Erythroblast (primary cell): ENCODE measurements around the gene MINDY3.
"Not testable (repeated sequence)": the region's sequence is repeated elsewhere in the genome, so short reads cannot be mapped to it uniquely, and the experiment has no call there.

Experiments
- DNase-seq, 2 experiments: peaks; one replicate each; lab custom pipeline; 2025; lab: John Stamatoyannopoulos, UW
- GATA1 ChIP-seq: IDR thresholded peaks from 2 replicates; pipeline ENCODE4 v1.6.1; 2011; ENCODE audit warnings: low read depth, mild to moderate bottlenecking, control low read depth, low read length, moderate library complexity
- POLR2A ChIP-seq: IDR thresholded peaks from 2 replicates; pipeline ENCODE4 v1.6.1; 2011; ENCODE audit warnings: mild to moderate bottlenecking, low read length

The MINDY3 gene

DNA sequence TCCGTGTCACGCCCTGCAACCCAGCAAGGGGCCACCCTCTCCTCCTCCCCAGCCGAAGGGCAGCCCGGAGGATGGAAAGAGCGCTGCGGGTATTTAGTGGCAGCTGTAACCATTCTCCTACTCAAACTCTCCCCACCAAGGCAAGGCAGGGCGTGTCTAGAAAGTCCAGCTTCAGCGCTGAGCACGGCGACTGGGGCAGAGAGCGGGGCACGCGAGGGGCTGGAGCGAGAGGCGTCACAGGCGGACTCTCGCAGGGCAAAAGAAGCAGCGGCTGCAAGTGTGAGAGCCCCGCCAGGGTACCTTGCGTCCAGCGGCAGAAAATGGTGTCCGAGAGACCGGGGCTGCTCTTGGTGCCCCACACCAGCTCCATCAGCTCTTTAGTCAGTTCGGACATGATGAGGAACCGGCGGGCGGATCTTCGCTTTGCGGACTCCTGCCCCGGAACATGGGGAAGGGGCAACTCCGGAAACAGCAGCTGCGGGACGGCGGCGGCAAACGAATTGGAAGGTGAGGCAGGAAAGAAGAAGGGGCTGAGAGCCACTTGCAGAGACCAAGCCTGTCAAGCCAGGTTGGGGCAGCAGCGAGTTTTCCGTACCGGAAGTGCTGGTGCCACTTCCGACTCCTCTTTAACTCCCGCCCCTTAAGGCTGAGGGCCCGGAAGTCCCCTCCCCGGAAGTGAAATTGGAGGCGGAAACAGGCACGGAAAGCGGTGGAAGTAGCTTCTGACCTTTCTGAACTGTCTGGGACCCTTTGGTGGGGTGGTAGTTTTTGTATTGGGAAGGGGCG is at the start of gene MINDY3:
MINDY3 (minus strand) TSS at position 602 of the 786 bp plus-strand sequence; CDS start at position 394, 208 bp downstream.
- peak; percentile 91 for DNase-seq
- TF ChIP-seq POLR2A: peak; percentile 86
- TF ChIP-seq GATA1: no peak

DNA sequence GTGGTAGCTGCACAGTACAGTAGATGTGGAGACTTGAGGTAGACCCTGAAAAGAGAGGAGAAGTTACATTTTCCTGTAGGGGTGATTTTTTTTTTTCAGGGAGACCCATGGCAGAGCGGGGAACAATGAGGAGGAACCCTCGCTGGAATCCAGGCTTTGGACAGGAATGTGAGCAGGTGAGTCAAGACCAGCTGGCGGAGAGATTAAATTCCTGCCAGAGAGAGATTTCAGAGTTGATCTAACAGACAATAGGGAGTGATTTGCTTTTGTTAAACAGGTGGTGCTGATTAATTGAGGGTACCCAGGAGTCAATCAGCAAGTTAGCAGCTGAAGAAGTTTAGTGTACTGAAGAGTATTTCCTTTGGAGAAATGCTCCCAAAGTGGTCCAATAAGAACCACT is 41.6 kb upstream of the MINDY3 start:
- no peak for TF ChIP-seq POLR2A
- no peak for TF ChIP-seq GATA1

DNA sequence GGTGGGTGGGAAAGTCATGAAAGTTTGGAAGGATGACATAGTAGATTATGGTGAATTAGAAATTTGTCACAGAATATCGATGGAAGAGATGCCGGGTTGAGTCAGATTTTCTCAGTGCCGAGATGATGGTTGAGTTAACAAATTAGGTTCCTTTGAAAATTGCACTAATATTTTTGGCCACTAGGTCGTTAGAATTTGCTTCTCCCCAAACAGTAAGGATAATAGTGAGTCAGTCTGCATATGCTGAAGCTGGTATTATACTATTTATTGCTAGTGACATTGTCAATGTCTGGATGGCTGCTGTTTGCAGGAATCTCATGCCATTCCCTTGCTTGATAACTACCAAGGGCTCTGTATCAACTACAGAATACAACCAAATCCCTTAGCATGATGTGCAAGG is 37.7 kb upstream of the MINDY3 start:
- DNase-seq: peak; percentile 3 to 4
- no peak for TF ChIP-seq GATA1
- no peak for TF ChIP-seq POLR2A

More for the DNA sequence above, 41.6 kb upstream of the MINDY3 start:
- DNase-seq: no peak

DNA sequence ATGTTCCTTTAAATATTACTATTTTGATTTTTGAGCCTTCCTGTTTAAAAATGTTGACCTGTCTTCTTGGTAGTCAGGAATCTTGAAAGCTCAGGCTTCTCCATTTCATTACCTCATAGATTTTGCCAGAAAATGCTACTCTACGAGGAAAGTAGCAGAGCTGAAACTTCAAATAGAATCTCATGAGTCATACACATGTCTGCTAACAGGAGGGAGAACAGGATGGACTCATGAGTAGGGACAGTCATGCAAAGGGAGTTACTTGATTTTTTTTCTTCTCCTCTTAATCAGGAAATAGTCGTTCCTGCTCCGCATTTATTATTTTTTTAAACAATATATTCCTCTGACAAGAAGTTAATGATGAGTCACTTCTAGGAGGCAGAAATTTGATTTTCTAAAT is 37.0 kb upstream of the MINDY3 start:
- no peak for TF ChIP-seq GATA1
- no peak for TF ChIP-seq POLR2A
- DNase-seq: no peak

DNA sequence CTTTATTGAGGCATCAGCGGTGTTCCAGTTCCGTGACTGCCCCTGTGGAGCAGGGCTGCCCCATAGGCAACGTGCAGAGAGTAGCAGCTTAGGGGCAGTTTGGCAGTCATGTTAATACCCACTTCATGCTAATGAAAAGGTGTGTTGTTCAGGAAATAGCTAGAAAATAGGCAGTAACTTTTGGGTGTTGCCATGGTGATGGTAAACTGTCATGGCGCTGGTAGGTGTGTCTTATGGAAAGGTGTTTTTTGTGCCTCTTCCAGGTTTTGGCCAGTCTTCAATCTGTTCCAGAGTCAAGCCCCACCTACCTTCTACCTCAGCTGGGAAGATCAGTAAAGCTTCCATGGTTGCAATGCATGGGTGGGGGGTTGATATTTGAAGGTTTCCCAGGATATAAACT is 36.3 kb upstream of the MINDY3 start:
- TF ChIP-seq GATA1: no peak
- no peak for TF ChIP-seq POLR2A
- no peak for DNase-seq

DNA sequence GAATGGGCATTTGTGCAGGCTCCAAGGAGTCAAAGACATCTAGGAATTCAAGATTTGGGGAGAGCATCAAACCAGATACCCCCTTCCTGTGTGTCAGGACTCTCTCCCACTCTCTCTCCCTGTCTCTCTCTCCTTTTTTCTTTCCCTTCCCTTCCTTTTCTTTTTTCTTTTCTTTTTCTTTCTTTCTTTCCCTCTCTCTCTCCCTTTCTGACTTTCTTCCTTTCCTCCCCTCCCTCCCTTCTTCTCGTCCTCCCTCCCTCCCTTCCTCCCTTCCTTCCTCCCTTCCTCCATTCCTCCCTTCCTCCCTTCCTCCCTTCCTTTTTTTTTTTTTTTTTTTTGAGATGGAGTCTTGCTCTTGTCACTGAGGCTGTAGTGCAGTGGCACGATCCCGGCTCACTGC is 24.1 kb upstream of the MINDY3 start:
- DNase-seq: no peak
- no peak for TF ChIP-seq GATA1
- no peak for TF ChIP-seq POLR2A

DNA sequence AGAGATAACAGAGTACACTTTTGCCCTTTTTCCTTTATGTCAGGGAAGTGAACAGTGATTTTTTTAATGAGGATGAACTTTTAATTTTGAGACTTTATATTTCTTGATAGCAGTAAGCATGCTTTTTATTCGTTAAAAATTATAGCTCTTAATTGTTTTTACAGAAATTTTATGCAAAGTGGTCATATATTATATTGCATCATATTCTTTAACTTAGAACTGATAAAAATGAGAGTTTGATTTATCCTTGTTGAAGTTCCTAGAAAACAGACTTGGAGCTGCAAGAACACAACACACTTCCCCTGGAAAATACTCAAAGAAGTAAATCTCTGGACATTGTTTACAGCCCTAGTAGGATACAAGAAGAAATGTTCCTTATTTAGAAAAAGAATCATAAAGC is 21.2 kb upstream of the MINDY3 start:
- TF ChIP-seq POLR2A (no peak), GATA1 (no peak)
- no peak for DNase-seq

DNA sequence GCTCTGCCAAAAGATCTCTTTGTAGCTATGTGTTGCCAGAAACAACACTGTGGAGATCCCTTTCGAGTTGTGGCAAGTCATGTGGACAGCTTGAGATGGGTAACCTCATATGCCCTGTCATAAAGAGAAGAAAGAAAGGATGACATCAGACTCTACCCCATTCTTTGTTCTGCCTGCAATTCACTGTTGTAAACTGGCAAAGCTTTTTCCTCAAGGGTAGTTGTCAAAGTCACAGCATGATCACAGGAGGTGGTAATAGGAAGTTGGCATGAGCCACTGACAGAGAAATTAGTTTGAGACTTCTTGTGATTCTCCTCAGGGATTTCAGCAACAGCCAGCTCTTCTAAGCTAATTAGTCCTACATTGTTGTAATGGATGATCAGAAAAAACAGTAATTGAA is 19.4 kb upstream of the MINDY3 start:
- no peak for TF ChIP-seq GATA1
- TF ChIP-seq POLR2A: no peak
- no peak for DNase-seq

DNA sequence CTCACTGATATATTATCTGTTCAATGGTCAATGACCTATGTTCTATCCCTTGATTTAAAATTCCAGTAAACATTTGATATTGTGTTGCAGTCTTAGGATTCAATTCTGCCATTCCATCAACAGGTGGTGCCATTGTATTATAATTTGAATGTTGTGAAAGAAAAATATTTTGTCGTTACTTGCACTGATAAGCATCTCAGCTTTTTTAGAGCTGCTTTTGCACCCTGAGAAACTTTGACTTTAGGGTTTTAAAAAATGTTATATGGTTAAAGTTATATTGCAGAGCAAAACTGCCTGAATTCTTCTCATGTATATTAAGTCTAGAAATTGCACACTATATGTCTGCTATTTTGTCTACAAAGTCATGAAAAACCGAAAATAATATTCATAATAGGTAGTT is 18.8 kb upstream of the MINDY3 start:
- peak; percentile 49 to 50 for DNase-seq
- TF ChIP-seq POLR2A (no peak), GATA1 (no peak)

DNA sequence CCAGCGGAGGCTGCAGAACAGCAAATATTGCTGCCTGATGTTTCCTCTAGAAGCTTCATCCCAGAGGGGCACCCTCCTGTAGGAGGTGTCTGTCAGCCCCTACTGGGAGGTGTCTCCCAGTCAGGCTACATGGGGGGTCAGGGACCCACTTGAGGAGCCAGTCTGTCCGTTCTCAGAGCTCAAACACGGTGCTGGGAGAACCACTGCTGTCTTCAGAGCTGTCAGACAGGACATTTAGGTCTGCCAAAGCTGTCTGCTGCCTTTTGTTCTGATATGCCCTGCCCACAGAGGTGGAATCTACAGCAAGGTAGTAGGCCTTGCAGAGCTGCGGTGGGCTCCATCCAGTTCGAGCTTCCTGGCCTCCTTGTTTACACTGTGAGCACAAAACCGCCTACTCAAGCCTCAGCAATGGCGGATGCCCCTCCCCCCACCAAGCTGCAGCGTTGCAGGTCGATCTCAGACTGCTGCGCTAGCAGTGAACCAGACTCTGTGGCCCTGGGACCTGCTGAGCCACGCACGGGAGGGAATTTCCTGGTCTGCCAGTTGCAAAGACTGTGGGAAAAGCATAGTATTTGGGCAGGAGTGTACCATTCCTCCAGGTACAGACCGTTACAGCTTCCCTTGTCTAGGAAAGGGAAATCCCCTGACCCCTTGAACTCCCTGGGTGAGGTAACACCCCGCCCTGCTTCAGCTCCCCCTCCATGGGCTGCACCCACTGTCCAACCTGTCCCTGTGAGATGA is 17.7 kb upstream of the MINDY3 start:
- no peak for TF ChIP-seq GATA1
- TF ChIP-seq POLR2A: no peak
- DNase-seq: no peak

DNA sequence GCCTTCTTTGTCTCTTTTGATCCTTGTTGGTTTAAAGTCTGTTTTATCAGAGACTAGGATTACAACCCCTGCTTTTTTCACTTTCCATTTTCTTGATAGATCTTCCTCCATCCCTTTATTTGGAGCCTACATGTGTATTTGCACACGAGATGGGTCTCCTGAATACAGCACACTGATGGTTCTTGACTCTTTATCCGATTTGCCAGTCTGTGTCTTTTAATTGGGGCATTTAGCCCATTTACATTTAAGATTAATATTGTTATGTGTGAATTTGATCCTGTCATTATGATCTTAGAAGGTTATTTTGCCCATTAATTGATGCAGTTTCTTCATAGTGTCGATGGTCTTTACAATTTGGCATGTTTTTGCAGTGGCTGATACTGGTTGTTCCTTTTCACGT is 16.0 kb upstream of the MINDY3 start:
- DNase-seq: not testable (repeated sequence)

DNA sequence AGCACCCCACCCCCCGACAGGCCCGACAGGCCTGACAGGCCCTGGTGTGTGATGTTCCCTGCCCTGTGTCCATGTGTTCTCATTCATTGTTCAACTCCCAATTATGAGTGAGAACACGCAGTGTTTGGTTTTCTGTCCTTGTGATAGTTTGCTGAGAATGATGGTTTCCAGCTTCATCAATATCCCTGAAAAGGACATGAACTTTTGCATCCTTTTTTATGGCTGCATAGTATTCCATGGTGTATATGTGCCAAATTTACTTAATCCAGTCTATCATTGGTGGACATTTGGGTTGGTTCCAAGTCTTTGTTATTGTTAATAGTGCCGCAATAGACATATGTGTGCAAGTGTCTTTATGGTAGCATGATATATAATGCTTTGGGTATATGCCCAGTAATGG is 12.3 kb upstream of the MINDY3 start:
- DNase-seq: not testable (repeated sequence)

DNA sequence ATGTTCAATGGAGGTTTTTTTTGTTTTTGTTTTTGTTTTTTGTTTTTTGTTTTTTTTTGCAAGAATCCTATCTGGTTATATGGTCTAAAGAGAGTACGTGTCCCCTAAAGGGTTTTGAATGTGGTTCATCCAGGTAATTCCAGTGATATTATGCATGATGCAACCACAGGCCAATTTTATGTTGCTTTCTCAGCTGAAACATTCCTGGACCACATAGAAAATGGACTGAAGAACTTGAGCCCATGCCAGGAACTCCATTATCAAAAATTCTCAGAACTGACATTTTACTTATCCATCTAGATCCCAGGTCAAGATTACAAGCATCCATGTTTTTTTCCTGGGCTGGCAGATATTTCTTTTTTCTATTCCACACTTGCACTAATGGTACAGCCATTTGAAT is 11.5 kb upstream of the MINDY3 start:
- TF ChIP-seq GATA1 (no peak), POLR2A (no peak)
- no peak for DNase-seq

DNA sequence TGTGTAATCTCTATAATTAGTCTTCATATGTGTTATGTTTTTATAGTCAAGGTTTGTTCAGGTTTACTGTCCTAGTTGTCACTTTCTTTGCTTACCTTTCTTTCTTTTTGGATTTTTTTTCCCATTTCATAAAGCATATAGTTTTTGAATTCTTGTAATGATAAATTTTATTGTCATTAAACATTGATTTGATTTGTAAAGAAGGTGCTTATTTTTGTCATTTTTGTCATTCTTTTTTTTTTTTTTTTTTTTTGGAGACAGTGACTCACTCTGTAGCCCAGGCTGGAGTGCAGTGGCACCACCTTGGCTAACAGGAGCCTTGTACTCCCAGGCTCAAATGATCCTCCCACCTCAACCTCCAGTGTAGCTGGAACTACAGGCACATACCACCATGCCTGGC is 9.6 kb upstream of the MINDY3 start:
- TF ChIP-seq POLR2A: no peak
- TF ChIP-seq GATA1: no peak
- no peak for DNase-seq

DNA sequence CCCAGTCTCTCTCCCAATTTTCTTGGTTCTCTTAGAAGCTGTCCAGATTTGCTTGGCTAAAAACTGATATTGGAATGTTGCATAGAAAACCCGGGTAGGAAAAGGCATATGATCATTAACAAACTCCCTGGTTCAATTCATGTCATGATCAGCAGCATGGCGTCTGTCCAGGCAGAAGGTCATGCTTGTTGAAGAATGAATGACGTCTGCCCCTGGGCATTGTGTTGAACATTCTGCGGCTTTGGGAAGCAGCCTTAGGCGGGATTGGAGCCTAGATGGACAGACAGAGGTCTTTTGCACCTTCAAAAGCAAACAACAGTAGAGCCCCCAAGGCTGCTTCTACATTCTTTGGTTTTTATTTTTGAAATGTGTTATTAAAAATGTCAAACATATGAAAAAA is 7.7 kb upstream of the MINDY3 start:
- no peak for DNase-seq
- no peak for TF ChIP-seq GATA1
- TF ChIP-seq POLR2A: no peak
